Neural cell (in vitro differentiated cells): ENCODE measurements around the gene GTPBP10. TPM values are rescaled to one million over a fixed set of nuclear protein-coding genes. Genes with fewer than 3 reads are reported as not detected.
"Not testable (repeated sequence)": the region's sequence is repeated elsewhere in the genome, so short reads cannot be mapped to it uniquely, and the experiment has no call there.

Experiments
- H2AFZ ChIP-seq: fragments of 200-600, 300-800 bp; sonication (generic), shearing (Covaris generic); 2 replicates; pipeline ENCODE4 v1.6.0; 2014; ENCODE audit warnings: low read depth, mild to moderate bottlenecking, antibody characterized with exemption, low read length, moderate library complexity
- H3F3A ChIP-seq: fragments of 200-600 bp; shearing (Covaris generic); 2 replicates; pipeline ENCODE4 v1.6.1; 2016; ENCODE audit warnings: mild to moderate bottlenecking, moderate library complexity, mixed read lengths, antibody characterized with exemption, low read length; ENCODE audit not compliant: insufficient read depth, poor library complexity, severe bottlenecking
- H3K27ac ChIP-seq: fragments of 200-600, 300-800 bp; sonication (generic), shearing (Covaris generic); 2 replicates; pipeline ENCODE4 v1.5.1; 2014; ENCODE audit warnings: mild to moderate bottlenecking, low read length, moderate library complexity
- H3K27me3 ChIP-seq: fragments of 300-800, 200-600 bp; sonication (generic), shearing (Covaris generic); 2 replicates; pipeline ENCODE4 v1.6.0; 2014; ENCODE audit warnings: mild to moderate bottlenecking, low read depth, low read length, moderate library complexity; ENCODE audit not compliant: insufficient read depth
- H3K36me3 ChIP-seq: fragments of 300-800, 200-600 bp; sonication (generic), shearing (Covaris generic); 2 replicates; pipeline ENCODE4 v1.5.1; 2014; ENCODE audit warnings: mild to moderate bottlenecking, antibody characterized with exemption, low read length, moderate library complexity; ENCODE audit not compliant: insufficient read depth
- H3K4me2 ChIP-seq: fragments of 300-800, 200-600 bp; sonication (generic), shearing (Covaris generic); 2 replicates; pipeline ENCODE4 v1.6.0; 2014; ENCODE audit warnings: mild to moderate bottlenecking, low read length
- H3K4me3 ChIP-seq: fragments of 300-800, 200-600 bp; sonication (generic), shearing (Covaris generic); 2 replicates; pipeline ENCODE4 v1.5.1; 2014; ENCODE audit warnings: mild to moderate bottlenecking, low read length, moderate library complexity
- H3K79me2 ChIP-seq: fragments of 200-600 bp; shearing (Covaris generic); replicated peaks from 2 replicates; pipeline ENCODE4 v1.6.0; 2014; ENCODE audit warnings: mild to moderate bottlenecking, low read length, moderate library complexity; ENCODE audit not compliant: insufficient read depth
- H3K9ac ChIP-seq: fragments of 300-800, 200-600 bp; sonication (generic), shearing (Covaris generic); 2 replicates; pipeline ENCODE4 v1.6.1; 2016; ENCODE audit warnings: mild to moderate bottlenecking, low read length, mixed read lengths
- H3K9me2 ChIP-seq: fragments of 200-600 bp; shearing (Covaris generic); 2 replicates; pipeline ENCODE4 v1.6.1; 2016; ENCODE audit warnings: mild to moderate bottlenecking, low read length, mixed read lengths; ENCODE audit not compliant: insufficient read depth
- H3K9me3 ChIP-seq: fragments of 200-600, 300-800 bp; sonication (generic), shearing (Covaris generic); 2 replicates; pipeline ENCODE4 v1.6.1; 2016; ENCODE audit warnings: mild to moderate bottlenecking, mixed run types, low read length, moderate library complexity, mixed read lengths
- H4K20me1 ChIP-seq: fragments of 200-600 bp; shearing (Covaris generic); 2 replicates; pipeline ENCODE4 v1.6.1; 2016; ENCODE audit warnings: mild to moderate bottlenecking, mixed run types; ENCODE audit not compliant: insufficient read depth
- EP300 ChIP-seq: fragments of 450-650 bp; conservative IDR thresholded peaks from 2 replicates; pipeline ENCODE4 v1.6.1; 2014; ENCODE audit warnings: antibody characterized with exemption, mild to moderate bottlenecking, moderate library complexity; ENCODE audit not compliant: poor library complexity, severe bottlenecking
- EZH2 ChIP-seq: fragments of 200-600, 300-800 bp; shearing (Covaris generic), sonication (generic); IDR thresholded peaks from 2 replicates; pipeline ENCODE4 v1.6.1; 2014; ENCODE audit warnings: antibody characterized with exemption, low read length, borderline replicate concordance, mild to moderate bottlenecking; ENCODE audit not compliant: insufficient read depth, poor library complexity, severe bottlenecking
- MXI1 ChIP-seq: fragments of 450-650 bp; conservative IDR thresholded peaks from 2 replicates; pipeline ENCODE4 v1.6.1; 2014; ENCODE audit warnings: antibody characterized with exemption, mild to moderate bottlenecking; ENCODE audit not compliant: poor library complexity, severe bottlenecking
- POLR2AphosphoS5 ChIP-seq: IDR thresholded peaks from 2 replicates; pipeline ENCODE4 v1.6.1; 2012
- RAD21 ChIP-seq: fragments of 450-650 bp; conservative IDR thresholded peaks from 2 replicates; pipeline ENCODE4 v1.6.1; 2014; ENCODE audit warnings: antibody characterized with exemption, mild to moderate bottlenecking, moderate library complexity
- REST ChIP-seq: IDR thresholded peaks from 2 replicates; pipeline ENCODE4 v1.6.1; 2012; ENCODE audit warnings: borderline replicate concordance
- SMC3 ChIP-seq: fragments of 450-650 bp; conservative IDR thresholded peaks from 2 replicates; pipeline ENCODE4 v1.6.1; 2014; ENCODE audit warnings: antibody characterized with exemption, mild to moderate bottlenecking, moderate library complexity; ENCODE audit not compliant: poor library complexity
- TAF1 ChIP-seq: IDR thresholded peaks from 2 replicates; pipeline ENCODE4 v1.6.1; 2012; ENCODE audit warnings: low read depth
- polyA plus RNA-seq: library from polyadenylated mRNA; depleted of rRNA; stranded (reverse); fragments of >200 nt; gene quantifications from 2 replicates; pipeline ENCODE4 v1.2.3, GENCODE V29; 2014
- TF ChIP-seq, protein P1 (sequence below): fragments of 450-650 bp; IDR thresholded peaks from 2 replicates; pipeline ENCODE4 v1.5.1; 2014; ENCODE audit warnings: antibody characterized with exemption, mild to moderate bottlenecking, moderate library complexity; ENCODE audit not compliant: poor library complexity, severe bottlenecking

GTPBP10 gene
- polyA plus RNA-seq, 1 donor from 2014 or later, result 22.8 TPM

GRCh38 chr7:90349305-90349704, 2.8 kb downstream of the GTPBP10 start:
- Histone ChIP-seq H3K4me2 (no peak overlapping the region), H3K9me2 (no peaks in the 10 kb centered on the region), H3K27me3 (no peaks in the 10 kb centered on the region), H4K20me1 (no peaks in the 10 kb centered on the region), H3K9me3 (no peaks in the 10 kb centered on the region), H3K36me3 (no peaks in the 10 kb centered on the region), H3F3A (no peaks in the 10 kb centered on the region), H2AFZ (no peak overlapping the region), H3K4me3 (no peak overlapping the region), H3K9ac (no peak overlapping the region), H3K27ac (no peak overlapping the region), H3K79me2 (peaks cover 20% of the 10 kb centered on the region)
- TF ChIP-seq REST (no peak), RAD21 (no peak), EZH2 (no peak), EP300 (no peak), POLR2AphosphoS5 (no peak), TAF1 (no peak), SMC3 (no peak), MXI1 (no peak)
- TF ChIP-seq, protein P1, sequence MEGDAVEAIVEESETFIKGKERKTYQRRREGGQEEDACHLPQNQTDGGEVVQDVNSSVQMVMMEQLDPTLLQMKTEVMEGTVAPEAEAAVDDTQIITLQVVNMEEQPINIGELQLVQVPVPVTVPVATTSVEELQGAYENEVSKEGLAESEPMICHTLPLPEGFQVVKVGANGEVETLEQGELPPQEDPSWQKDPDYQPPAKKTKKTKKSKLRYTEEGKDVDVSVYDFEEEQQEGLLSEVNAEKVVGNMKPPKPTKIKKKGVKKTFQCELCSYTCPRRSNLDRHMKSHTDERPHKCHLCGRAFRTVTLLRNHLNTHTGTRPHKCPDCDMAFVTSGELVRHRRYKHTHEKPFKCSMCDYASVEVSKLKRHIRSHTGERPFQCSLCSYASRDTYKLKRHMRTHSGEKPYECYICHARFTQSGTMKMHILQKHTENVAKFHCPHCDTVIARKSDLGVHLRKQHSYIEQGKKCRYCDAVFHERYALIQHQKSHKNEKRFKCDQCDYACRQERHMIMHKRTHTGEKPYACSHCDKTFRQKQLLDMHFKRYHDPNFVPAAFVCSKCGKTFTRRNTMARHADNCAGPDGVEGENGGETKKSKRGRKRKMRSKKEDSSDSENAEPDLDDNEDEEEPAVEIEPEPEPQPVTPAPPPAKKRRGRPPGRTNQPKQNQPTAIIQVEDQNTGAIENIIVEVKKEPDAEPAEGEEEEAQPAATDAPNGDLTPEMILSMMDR, result no peak

DNA sequence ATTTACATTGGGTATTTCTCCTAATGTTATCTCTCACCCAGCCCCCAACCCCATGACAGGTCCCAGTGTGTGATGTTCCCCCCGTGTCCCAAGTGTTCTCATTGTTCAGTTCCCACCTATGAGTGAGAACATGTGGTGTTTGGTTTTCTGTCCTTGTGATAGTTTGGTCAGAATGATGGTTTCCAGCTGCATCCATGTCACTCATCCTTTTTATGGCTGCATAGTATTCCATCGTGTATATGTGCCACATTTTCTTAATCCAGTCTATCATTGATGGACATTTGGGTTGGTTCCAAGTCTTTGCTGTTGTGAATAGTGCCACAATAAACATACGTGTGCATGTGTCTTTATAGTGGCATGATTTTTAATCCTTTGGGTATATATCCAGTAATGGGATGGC, 3.5 kb downstream of the GTPBP10 start:
- not testable (repeated sequence) for H3K27me3 ChIP-seq, H3K36me3 ChIP-seq, H2AFZ ChIP-seq, H3K27ac ChIP-seq, H3K9me3 ChIP-seq, H3K9me2 ChIP-seq, H3K4me2 ChIP-seq, H3K4me3 ChIP-seq, H4K20me1 ChIP-seq, H3F3A ChIP-seq, H3K9ac ChIP-seq
- H3K79me2 ChIP-seq, result peaks cover 21% of the 10 kb centered on the region

GRCh38 chr7:90351987-90352386, 5.5 kb downstream of the GTPBP10 start:
- Histone ChIP-seq H3K9me2 (no peaks in the 10 kb centered on the region), H3K36me3 (no peaks in the 10 kb centered on the region), H3F3A (no peaks in the 10 kb centered on the region), H3K4me2 (no peak overlapping the region), H3K27me3 (no peaks in the 10 kb centered on the region), H3K79me2 (peaks cover 18% of the 10 kb centered on the region), H3K9ac (no peak overlapping the region), H4K20me1 (no peaks in the 10 kb centered on the region), H3K4me3 (no peak overlapping the region), H3K9me3 (no peaks in the 10 kb centered on the region), H3K27ac (no peak overlapping the region), H2AFZ (no peak overlapping the region)
- TF ChIP-seq TAF1, result no peak
- TF ChIP-seq MXI1, result no peak
- TF ChIP-seq, protein P1, result no peak
- TF ChIP-seq SMC3, result no peak
- TF ChIP-seq EZH2, result no peak
- no peak for TF ChIP-seq REST
- no peak for TF ChIP-seq RAD21
- no peak for TF ChIP-seq EP300
- no peak for TF ChIP-seq POLR2AphosphoS5
